Effector memory CD8-positive, alpha-beta T cell (primary cell): Measurements from ENCODE around the gene MYL12A.
A peak's percentile ranks its signal among the peaks of the same experiment; 100 is the strongest.

Source experiments
- ATAC-seq: fragments of 150-1000 bp; cut with Tn5 transposase; replicated peaks from 2 replicates; pipeline ENCODE4 v1.10.0; 2021; ENCODE audit warnings: mild to moderate bottlenecking, moderate library complexity
- DNase-seq, 3 experiments: peaks; one replicate each; pipeline ENCODE4 v3.0.0; 2021
- H3K27ac Mint-ChIP-seq, 2 donors: one replicate each; pipeline ENCODE4 v1.8.0; 2022; ENCODE audit warnings: mild to moderate bottlenecking in 2 of 2, mixed read lengths in 2 of 2, moderate library complexity in 2 of 2
- H3K27me3 Mint-ChIP-seq, 2 donors: one replicate each; pipeline ENCODE4 v1.8.0; 2022; ENCODE audit warnings: mixed read lengths in 2 of 2
- H3K36me3 Mint-ChIP-seq: one replicate; pipeline ENCODE4 v1.8.0; 2022; ENCODE audit warnings: mild to moderate bottlenecking, moderate library complexity, mixed read lengths; ENCODE audit not compliant: insufficient read depth
- H3K4me1 Mint-ChIP-seq, 2 donors: one replicate each; pipeline ENCODE4 v1.8.0; 2022; ENCODE audit warnings: low read depth in 2 of 2, mixed read lengths in 2 of 2
- H3K4me3 Mint-ChIP-seq, 2 donors: one replicate each; pipeline ENCODE4 v1.8.0; 2022; ENCODE audit warnings: mild to moderate bottlenecking in 2 of 2, mixed read lengths in 2 of 2, moderate library complexity in 2 of 2
- H3K9me3 Mint-ChIP-seq, 2 donors: one replicate each; pipeline ENCODE4 v1.8.0; 2022; ENCODE audit warnings: mixed read lengths in 2 of 2

MYL12A gene

DNA sequence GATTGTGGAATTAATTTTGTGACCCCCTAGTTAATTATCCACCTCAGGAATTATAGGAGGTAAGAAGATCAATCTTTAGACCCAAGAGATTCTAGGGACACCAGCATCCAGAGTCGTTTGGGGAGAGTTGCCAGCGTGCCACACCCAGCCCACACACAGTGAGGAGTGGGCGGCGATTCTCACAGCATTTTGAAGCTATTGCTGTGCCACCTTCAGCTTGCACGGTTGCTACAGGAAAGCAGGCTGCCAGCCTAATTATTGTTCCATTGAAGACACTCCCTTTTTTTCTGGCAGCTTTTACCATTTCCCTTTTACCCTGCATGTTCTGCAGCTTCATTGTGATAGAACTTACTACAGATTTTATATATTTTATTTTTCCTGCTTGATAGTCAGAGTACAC lies 13.1 kb upstream of the MYL12A start:
- Mint-ChIP-seq H3K27me3 (no peaks in the 10 kb centered on the region), H3K9me3 (no peaks in the 10 kb centered on the region), H3K4me1 (peaks cover 2 to 9% of the 10 kb centered on the region in 2 donors), H3K36me3 (no peaks in the 10 kb centered on the region), H3K4me3 (no peak overlapping the region), H3K27ac (no peak overlapping the region)
- DNase-seq: no peak
- no peak for ATAC-seq

DNA sequence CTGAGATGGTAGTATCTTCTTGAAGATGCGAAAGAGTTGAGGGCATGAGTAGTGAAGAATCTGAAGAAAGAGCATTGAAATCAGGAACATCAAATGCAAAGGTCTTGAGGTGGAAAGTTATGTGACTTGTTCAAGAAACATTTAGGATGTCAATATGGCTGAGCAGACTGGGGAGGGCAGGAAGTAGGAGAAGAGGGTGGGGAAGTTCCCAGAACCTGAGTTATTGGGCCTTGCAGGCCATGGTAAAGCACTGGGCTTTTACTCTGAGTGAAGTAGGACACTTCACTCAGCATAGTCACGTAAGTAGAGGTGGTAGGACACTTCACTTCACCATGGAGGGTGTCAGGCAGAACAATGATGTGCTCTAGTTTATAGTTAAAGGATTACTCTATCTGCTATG lies 11.8 kb upstream of the MYL12A start:
- ATAC-seq: no peak
- no peak overlapping the region for H3K27ac Mint-ChIP-seq
- H3K4me3 Mint-ChIP-seq: no peak overlapping the region
- no peaks in the 10 kb centered on the region for H3K9me3 Mint-ChIP-seq
- no peaks in the 10 kb centered on the region for H3K27me3 Mint-ChIP-seq
- H3K4me1 Mint-ChIP-seq: peaks cover 2 to 9% of the 10 kb centered on the region in 2 donors
- no peak for DNase-seq
- no peaks in the 10 kb centered on the region for H3K36me3 Mint-ChIP-seq

DNA sequence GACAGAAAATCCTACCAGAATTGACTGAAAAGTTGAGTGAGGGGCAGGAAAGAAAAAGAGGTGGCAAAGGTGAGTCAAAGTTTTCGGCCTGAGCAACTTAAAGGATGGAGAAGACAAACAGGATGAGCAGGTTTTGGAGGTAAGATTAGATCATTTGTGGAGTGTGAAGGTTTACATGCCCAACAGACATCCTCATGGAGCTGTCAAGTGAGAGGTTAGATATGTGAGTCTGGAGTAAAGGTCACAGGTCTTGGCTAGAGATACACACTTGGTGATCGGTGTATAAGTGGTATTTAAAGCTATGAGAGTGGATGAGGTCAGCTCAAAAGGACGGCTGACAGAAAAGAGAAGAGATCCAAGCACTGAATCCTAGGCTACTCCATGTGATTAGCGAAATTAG lies 11.1 kb upstream of the MYL12A start:
- Mint-ChIP-seq H3K36me3 (no peaks in the 10 kb centered on the region), H3K27ac (no peak overlapping the region), H3K27me3 (no peaks in the 10 kb centered on the region), H3K4me1 (peaks cover 2 to 9% of the 10 kb centered on the region in 2 donors), H3K9me3 (no peaks in the 10 kb centered on the region), H3K4me3 (no peak overlapping the region)
- DNase-seq (no peak), ATAC-seq (no peak)

DNA sequence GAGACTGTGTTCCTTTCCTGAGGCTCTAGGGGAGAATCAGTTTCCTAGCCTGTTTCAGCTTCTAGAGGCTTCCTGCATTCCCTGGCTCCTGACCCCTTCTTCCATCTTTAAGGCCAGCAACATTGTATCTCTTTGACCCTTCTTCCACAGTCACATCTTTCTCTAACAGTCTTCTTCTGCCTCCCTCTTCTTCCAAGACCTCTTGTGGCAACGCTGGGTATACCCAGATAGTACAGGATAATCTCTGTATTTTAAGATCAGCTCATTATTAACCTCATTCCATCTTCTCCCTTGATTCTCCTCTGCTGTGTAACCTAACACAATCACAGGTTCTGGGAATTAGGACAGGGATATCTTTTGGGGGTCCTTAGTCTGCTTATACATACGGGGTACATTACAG lies 8.9 kb upstream of the MYL12A start:
- no peak overlapping the region for H3K4me3 Mint-ChIP-seq
- H3K36me3 Mint-ChIP-seq: no peaks in the 10 kb centered on the region
- H3K9me3 Mint-ChIP-seq: no peaks in the 10 kb centered on the region

DNA sequence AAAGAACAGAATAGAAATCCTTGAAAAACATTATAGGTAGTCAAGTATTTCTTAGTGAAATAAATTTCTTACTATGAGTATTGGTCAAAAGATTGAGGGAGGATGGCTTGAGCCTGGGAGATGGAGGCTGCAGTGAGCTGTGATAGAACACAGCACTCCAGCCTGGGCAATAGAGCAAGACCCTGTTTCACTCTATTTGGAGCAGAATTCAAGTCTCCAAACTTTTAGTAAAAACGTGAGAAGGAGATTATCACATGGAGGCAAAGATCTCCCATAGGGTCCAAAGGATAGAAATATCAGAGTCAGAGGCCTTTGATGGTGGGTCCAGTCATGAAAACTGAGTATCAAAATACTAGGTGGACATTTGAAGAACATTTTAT lies 2.4 kb upstream of the MYL12A start:
- Mint-ChIP-seq H3K36me3 (peaks cover 35% of the 10 kb centered on the region), H3K27ac (no peak overlapping the region), H3K9me3 (no peaks in the 10 kb centered on the region), H3K4me3 (peak overlapping the region; percentile 55 to 78), H3K27me3 (no peaks in the 10 kb centered on the region), H3K4me1 (peaks cover 21 to 29% of the 10 kb centered on the region in 2 donors)
- ATAC-seq (no peak), DNase-seq (no peak)

More for the DNA sequence above, 8.9 kb upstream of the MYL12A start:
- Mint-ChIP-seq H3K27me3 (no peaks in the 10 kb centered on the region), H3K27ac (no peak overlapping the region), H3K4me1 (peaks cover 2 to 9% of the 10 kb centered on the region in 2 donors)
- ATAC-seq: no peak
- no peak for DNase-seq

DNA sequence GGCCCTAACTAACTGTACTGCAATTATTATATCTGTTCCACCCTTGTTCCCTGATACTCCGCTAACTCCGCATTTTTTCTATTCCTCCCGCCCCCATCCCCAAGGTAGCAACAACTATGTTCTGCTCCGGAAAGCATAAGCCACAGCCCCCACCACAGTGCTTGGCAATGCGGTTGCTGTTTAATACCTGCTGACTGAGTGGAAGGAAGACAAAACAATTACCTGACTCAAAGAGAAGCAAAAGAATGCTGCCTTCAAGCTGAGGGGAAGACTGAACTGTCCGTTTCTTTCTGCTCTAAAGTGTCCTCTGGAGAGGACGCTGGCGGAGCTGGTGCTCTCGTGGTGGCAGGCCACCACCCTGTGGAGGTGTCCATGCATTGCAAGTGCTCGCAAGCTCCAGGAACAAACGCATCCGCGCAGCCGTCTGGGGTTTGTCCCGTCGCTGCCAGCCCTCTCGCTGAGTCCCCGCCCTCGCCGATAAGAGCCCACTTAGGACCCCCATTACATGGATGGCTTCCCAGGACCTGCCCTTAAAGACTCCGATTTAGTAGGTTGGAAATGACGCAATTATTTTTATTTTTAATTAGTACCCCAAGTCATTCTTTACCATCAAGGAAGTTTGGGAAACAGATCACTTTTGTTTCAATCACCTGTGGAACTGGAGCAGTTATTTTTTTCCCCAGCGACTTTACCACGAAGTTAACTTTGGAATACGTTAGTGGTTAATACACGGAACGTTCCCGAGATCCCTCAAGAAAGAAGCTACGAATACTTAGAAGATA lies 1.6 kb upstream of the MYL12A start:
- peak overlapping the region; percentile 96 to 97 for H3K27ac Mint-ChIP-seq

DNA sequence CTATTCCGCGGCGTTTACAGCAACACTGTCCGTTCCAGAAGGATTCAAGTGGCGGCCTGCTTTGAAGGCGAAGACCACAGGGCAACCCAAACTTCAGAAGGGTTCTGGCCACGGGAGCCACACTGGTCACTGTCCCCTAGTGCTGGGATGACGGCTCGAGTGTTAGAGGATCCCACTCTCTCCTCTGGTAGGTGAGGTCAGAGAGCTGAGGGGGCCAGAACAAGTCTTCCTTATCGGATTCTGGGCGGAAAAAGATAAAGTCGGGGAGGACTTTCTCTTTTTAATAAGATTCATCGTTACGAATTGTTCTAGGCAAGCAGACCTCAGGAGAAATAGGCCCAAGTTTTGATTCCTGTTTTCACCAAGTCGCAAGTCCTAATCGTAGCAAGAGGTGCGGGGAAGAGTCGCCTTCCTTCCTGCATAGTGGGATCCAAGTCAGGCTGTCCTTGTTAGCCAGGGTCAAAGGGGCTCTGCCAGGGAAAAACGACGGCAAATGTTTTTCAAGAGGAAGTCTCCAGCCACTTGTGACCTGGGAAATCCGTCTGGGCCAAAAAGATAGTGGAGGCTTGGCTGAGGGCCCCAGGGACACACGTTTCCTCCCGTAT lies 864 bp upstream of the MYL12A start:
- ATAC-seq (no peak), DNase-seq (no peak)
- Mint-ChIP-seq H3K27me3 (no peaks in the 10 kb centered on the region), H3K4me1 (peaks cover 29 to 41% of the 10 kb centered on the region in 2 donors), H3K9me3 (no peaks in the 10 kb centered on the region), H3K36me3 (peaks cover 42% of the 10 kb centered on the region), H3K27ac (peak overlapping the region; percentile 96 to 97), H3K4me3 (peak overlapping the region; percentile 78 to 89)

More for the DNA sequence above, 1.6 kb upstream of the MYL12A start:
- Mint-ChIP-seq H3K4me1 (peaks cover 24 to 36% of the 10 kb centered on the region in 2 donors), H3K9me3 (no peaks in the 10 kb centered on the region), H3K36me3 (peaks cover 42% of the 10 kb centered on the region), H3K27me3 (no peaks in the 10 kb centered on the region), H3K4me3 (peak overlapping the region; percentile 78 to 89)
- ATAC-seq (peak; percentile 50), DNase-seq (peak; percentile 61 to 68 (median 68))

DNA sequence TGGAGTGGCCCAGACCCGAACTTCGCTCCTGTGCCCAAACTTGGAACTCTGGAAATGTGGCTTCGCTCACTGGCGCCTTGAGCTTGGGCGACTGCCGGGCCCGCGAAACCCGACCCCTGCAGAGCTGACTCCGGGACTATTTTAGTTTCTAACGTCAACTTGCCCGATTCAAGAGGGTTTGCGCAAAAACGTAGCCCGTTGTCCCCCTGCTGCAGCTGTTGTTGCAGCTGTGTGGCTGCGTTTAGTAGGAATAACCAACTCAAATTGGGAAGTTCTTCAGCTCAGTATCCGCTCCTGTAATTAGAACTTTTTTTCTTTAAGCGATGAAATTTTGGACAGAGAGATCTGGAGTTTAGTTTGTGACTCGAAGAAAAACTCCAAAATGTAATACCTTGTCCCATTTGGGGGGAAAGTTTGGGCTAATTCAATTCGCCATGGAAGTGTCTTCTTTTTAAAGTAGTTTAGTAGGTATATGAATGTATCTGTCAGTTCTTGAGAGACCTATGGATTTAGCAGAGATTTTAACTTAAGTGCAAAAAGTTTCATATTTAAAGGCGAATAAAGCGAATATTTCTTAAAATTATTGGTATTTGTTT lies 559 bp downstream of the MYL12A start:
- Mint-ChIP-seq H3K36me3 (peaks cover 43% of the 10 kb centered on the region), H3K27ac (peak overlapping the region; percentile 96 to 97), H3K4me1 (peaks cover 36 to 53% of the 10 kb centered on the region in 2 donors), H3K9me3 (no peaks in the 10 kb centered on the region), H3K4me3 (peak overlapping the region; percentile 78 to 89), H3K27me3 (no peaks in the 10 kb centered on the region)
- DNase-seq (no peak), ATAC-seq (no peak)

DNA sequence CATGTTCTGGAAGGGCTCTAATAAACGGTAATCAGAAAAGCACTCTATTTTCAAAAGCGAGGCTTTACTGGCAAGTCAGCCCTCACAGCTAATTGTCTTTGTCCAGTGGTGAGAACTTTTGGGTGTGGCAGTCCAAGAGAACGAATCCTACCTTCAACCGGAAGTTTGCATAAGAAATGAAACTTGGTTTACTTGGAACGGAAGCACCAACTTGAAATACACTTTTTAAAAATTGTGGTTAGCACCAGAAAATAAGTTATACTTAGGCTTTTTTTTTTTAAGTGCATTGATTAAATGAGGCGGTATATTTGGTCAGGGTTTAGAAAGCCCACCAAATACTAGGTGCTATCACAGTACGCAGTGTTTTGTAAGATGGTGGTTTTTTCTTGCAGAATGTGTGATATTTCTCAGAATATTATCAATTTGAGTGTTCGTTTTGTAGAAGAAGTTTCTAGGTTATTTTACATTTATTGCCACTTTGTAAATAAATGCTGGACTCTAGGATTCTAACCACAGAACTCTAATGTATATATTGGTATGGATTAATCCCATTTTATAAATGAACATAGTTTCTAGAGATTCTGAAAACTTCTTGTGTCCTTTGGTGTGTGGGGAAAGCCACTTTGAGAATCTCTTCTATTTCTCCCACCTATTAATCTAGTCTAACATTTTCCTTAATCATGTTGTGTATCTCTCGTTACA lies 1.2 kb downstream of the MYL12A start:
- Mint-ChIP-seq H3K9me3 (no peaks in the 10 kb centered on the region), H3K27ac (peak overlapping the region; percentile 96 to 97), H3K36me3 (peaks cover 50% of the 10 kb centered on the region), H3K4me1 (peaks cover 43 to 60% of the 10 kb centered on the region in 2 donors), H3K4me3 (peak overlapping the region; percentile 78 to 89), H3K27me3 (no peaks in the 10 kb centered on the region)
- peak in 2 of 3 experiments; percentile 9 to 19 for DNase-seq
- peak; percentile 18 for ATAC-seq

DNA sequence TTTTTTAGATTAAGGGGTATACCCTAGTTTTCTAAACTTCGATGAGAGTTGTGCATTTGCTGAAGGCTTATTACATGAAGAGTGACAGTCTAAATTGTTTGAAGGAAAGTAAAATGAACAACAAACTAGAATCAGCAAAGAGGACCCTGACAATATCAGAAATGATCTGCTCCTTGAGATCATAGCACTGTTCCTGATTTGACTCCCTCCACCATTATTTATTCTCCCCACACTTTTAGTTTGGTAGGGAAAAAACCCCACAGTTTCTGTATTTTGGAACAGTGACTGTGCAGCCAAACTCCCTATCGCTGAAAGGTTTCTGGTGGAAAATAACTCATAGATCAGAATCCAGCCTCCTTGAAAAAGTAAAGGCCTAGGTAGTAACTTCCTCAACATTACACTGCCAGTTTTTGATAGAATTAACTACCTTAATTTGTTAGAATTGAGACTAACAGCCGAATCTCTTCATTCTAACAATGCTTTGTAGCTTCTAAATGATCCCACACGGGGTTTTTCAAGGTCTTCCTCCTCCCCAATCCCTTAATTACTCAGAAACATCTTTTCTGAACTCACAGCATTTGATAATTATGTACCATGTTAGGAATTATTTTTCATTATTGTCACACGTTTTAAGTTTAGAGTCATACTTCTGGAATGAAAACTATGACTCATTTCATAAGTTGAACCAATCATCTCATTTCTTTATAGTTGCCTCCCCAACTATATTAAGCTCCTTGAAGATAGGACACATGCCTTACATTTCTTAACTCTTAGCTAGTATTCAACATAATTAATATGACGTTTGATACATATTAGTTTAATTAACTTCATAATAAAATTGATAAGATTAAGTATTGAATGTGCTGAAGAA lies 2.9 kb downstream of the MYL12A start:
- Mint-ChIP-seq H3K4me1 (peaks cover 46 to 63% of the 10 kb centered on the region in 2 donors), H3K36me3 (peaks cover 66% of the 10 kb centered on the region), H3K4me3 (peak overlapping the region; percentile 78 to 89), H3K27me3 (no peaks in the 10 kb centered on the region), H3K9me3 (no peaks in the 10 kb centered on the region), H3K27ac (peak overlapping the region; percentile 96 to 97)
- no peak for DNase-seq
- no peak for ATAC-seq

DNA sequence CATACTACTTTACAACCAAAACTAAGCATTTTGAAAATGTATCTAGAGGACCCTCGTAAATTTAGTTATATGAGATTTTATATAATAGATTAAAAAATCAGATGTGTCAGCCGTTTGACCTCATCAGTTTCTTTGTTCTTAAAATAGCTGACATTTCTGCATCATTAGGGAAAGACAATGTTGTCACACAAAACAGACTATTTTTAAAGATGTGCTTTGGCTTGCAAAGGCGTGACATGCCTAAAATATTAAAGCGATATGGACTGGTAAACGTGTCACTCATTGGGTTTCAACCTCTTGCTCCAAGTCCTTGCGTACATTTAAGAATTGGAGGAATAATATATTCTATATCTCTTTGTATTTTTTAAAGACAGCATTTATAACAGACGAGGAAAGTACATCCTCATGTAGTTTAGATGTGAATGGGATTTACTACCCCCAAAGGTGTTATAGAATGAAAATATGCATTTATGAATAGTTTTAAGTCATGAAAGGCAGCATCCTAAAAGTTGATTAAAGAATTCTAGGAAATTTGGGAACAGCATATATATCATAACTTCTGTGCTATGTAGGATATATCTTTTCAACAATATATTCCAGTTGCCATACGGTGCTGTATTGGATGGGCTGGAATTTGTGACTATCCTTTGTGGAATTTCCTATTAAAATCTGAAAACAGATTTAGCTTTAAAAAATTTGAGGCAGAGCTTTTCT lies 3.8 kb downstream of the MYL12A start:
- ATAC-seq (no peak), DNase-seq (no peak)
- Mint-ChIP-seq H3K36me3 (peaks cover 70% of the 10 kb centered on the region), H3K9me3 (no peaks in the 10 kb centered on the region), H3K27ac (peak overlapping the region; percentile 26 to 86), H3K4me1 (peaks cover 43 to 62% of the 10 kb centered on the region in 2 donors), H3K4me3 (peak overlapping the region; percentile 63 to 78), H3K27me3 (no peaks in the 10 kb centered on the region)

DNA sequence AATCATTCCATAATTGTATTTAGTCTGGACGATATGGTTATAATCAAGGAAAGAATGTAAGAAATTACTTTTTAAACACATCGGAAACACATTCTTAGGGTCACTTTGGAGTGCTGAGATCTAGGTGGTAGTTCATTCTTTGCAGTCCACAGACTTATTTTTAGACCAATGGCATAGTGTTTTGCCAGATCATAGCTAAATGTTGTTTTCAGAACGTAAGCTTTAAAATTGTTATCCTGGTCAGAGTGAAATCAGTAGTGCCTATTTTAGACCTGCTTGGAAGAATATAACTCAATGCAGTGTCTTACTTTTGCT lies 4.3 kb downstream of the MYL12A start:
- peaks cover 74% of the 10 kb centered on the region for H3K36me3 Mint-ChIP-seq
- H3K9me3 Mint-ChIP-seq: no peaks in the 10 kb centered on the region
- peaks cover 43 to 66% of the 10 kb centered on the region in 2 donors for H3K4me1 Mint-ChIP-seq

More for the DNA sequence above, 4.3 kb downstream of the MYL12A start:
- Mint-ChIP-seq H3K27ac (peak overlapping the region; percentile 26 to 86), H3K4me3 (peak overlapping the region; percentile 63 to 78), H3K27me3 (no peaks in the 10 kb centered on the region)
- ATAC-seq: no peak
- no peak for DNase-seq
